Esophagus (tissue), 2 donors: Measurements from ENCODE around the gene TUBGCP6. TPM values are rescaled to one million over a fixed set of nuclear protein-coding genes. Genes with fewer than 3 reads are reported as not detected.

Experiments used
- H3K27ac ChIP-seq, 2 donors: one replicate each; pipeline ENCODE4 v1.5.1; 2013; ENCODE audit warnings: low read depth in 2 of 2, mild to moderate bottlenecking in 2 of 2, inconsistent platforms in 1 of 2, low read length in 1 of 2, moderate library complexity in 1 of 2
- H3K27me3 ChIP-seq, 2 donors: one replicate each; pipeline ENCODE4 v1.6.1; 2013; ENCODE audit warnings: low read length in 2 of 2, control low read depth in 1 of 2, mild to moderate bottlenecking in 1 of 2; ENCODE audit not compliant: insufficient read depth in 2 of 2, control insufficient read depth in 1 of 2
- H3K36me3 ChIP-seq, 2 donors: one replicate each; pipeline ENCODE4 v1.6.1; 2013; ENCODE audit warnings: low read length in 1 of 2; ENCODE audit not compliant: control insufficient read depth in 2 of 2, insufficient read depth in 2 of 2
- H3K4me1 ChIP-seq, 2 donors: one replicate each; pipeline ENCODE4 v1.6.1; 2013; ENCODE audit warnings: low read length in 1 of 2; ENCODE audit not compliant: control insufficient read depth in 2 of 2, insufficient read depth in 2 of 2
- H3K4me3 ChIP-seq, 2 donors: one replicate each; pipeline ENCODE4 v1.5.1; 2013; ENCODE audit warnings: low read length in 2 of 2, mild to moderate bottlenecking in 2 of 2, low read depth in 1 of 2, moderate library complexity in 1 of 2
- H3K9me3 ChIP-seq, 2 donors: one replicate each; pipeline ENCODE4 v1.6.1; 2013; ENCODE audit warnings: mild to moderate bottlenecking in 2 of 2, low read depth in 1 of 2, low read length in 1 of 2, moderate library complexity in 1 of 2; ENCODE audit not compliant: control insufficient read depth in 2 of 2, insufficient read depth in 1 of 2
- WGBS, 2 donors: extraction: QIAGEN DNeasy Blood & Tissue Kit; methylation state at CpG; one replicate each; pipeline ENCODE4 v1.1.7; 2013; 5-methylcytosine and 5-hydroxymethylcytosine counted together
- polyA plus RNA-seq, 2 donors: library from polyadenylated mRNA; stranded (reverse); fragments of 200-250 nt; gene quantifications; one replicate each; pipeline ENCODE4 v1.2.3, GENCODE V29; 2013
- donor health status: healthy with polysubstance abuse.
- donor health status: Bipolar disorder and iron deficiency.

Gene TUBGCP6
- polyA plus RNA-seq, 2 donors = 19.3 to 37.9 TPM

DNA sequence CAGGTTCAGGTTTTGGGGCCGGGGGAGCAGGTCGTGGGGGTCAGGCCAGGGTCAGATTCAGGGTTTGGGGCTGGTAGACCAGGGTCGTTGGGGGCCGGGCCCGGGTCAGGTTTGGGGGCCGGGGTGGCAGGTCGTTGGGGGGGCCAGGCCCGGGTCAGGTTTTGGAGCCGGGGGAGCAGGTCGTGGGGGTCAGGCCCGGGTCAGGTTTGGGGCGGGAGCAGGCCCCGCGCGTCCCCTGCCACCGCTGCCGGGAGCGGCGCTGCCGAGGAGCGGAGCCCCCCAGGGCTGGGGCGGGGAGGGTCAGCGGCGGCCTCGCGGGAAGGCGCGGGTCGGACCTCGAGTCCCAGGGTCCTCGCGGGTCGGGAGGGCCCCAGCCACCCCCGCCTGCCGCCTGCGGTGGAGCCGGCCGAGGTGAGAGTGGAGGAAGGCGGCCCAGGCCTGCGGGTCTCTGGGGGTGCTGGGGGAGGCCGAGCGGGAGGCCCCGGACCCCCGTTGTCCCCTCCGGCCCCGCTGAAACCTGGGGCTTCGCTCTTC lies 58.6 kb downstream of the TUBGCP6 start:
- H3K27ac ChIP-seq = peak overlapping the region; percentile 6 to 79

GRCh38 chr22:50185375-50186087 lies 59.3 kb downstream of the TUBGCP6 start, which contains the start of gene TRABD:
Gene TRABD, plus strand, starts transcription at chr22:50185913. Its CDS starts 7,148 bp downstream, at chr22:50193061.
- Histone ChIP-seq H3K4me3 (peak within 1 kb of the TSS; percentile 64 to 81), H3K27me3 (no peaks in the 10 kb centered on the region), H3K36me3 (peaks cover 0 to 6% of the 10 kb centered on the region in 2 donors), H3K4me1 (peaks cover 13 to 44% of the 10 kb centered on the region in 2 donors), H3K9me3 (no peaks in the 10 kb centered on the region), H3K27ac (peak within 1 kb of the TSS; percentile 6 to 79)
- 1% methylated on average over 44 to 90 of the region's 90 CpGs for WGBS, 2 donors

More for the DNA sequence above, 58.6 kb downstream of the TUBGCP6 start:
- H3K4me1 ChIP-seq = peaks cover 16 to 44% of the 10 kb centered on the region in 2 donors
- WGBS, 2 donors = 1 to 2% methylated on average over 42 to 47 of the region's 47 CpGs
- H3K27me3 ChIP-seq = no peaks in the 10 kb centered on the region
- H3K4me3 ChIP-seq = peak overlapping the region; percentile 64 to 81
- H3K9me3 ChIP-seq = no peaks in the 10 kb centered on the region
- peaks cover 0 to 6% of the 10 kb centered on the region in 2 donors for H3K36me3 ChIP-seq

DNA sequence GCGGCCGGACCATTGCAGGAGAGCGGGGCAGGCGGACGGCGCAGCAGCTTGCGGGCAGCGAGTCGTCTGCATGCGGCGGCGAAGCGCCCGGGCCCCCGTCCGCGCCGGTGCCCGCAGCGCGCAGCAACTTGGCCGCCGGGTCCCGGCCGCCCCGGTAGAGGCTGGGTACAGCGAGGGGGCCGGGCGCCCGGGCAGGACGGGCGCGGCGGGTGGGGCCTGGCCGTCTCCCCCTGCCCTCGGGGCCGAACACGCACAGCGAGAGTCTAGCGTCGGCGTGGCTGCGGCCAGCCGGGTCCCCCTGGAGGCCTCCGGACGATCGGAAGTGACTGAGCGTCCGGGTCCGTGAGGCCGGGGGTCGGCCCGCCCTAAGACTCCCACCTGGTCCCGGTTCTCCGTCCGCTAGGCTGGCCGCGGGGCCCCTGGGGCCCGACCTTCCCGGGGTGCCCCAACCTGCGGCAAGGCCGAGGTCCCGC lies 59.9 kb downstream of the TUBGCP6 start:
- Histone ChIP-seq H3K36me3 (peaks cover 0 to 6% of the 10 kb centered on the region in 2 donors), H3K27ac (peak overlapping the region in 1 of 2 donors; percentile 6), H3K4me3 (peak overlapping the region; percentile 47 to 81), H3K9me3 (no peaks in the 10 kb centered on the region), H3K27me3 (no peaks in the 10 kb centered on the region), H3K4me1 (peaks cover 13 to 39% of the 10 kb centered on the region in 2 donors)
- WGBS, 2 donors = 17 to 22% methylated on average over 42 to 63 of the region's 63 CpGs

DNA sequence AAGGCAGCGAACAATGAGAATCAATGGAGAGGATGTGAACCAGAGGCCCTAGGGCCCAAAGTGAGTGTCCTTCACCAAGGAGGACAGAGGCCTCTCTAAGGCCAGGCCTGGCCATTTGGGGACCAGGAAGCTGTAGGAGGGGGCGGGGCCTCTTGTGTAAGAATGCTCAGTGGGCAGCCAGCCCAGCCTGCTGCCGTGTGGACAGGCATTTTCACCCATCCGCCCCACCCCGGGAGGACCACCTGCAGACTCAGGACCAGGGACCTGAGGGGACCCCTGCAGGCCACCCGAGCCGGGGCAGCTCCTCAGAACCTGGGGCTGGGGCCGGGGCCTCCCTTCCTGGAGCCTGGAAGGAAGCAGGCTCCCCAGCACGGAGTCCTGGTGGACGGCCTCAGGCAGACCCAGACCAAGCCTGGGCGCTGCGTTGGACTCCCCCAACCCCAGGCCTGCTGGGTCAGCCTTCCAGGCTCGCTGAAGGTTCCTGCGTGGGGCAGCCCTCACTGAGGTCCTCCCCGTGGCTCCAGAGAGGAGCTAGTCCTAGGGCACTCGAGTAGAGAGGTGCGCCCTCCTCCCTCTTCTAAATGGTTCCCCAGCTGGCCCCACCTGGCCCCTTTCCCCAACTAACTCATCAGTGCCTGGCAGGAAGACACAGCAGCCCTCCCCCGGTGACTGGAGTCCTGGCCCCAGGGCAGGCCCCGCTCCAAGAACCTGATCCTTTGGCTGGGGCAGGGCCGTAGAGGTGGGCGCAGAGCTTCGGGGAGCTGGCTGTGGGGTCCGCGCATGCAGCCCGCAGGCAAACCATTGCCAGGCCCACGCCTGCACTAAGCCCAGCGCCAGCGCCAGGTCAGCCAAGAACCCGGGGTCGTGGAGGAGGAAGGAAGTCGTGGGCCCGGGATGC lies 60.6 kb downstream of the TUBGCP6 start:
- Histone ChIP-seq H3K4me3 (peak overlapping the region in 1 of 2 donors; percentile 47), H3K27me3 (no peaks in the 10 kb centered on the region), H3K36me3 (peaks cover 0 to 5% of the 10 kb centered on the region in 2 donors), H3K4me1 (peaks cover 13 to 34% of the 10 kb centered on the region in 2 donors), H3K27ac (no peak overlapping the region), H3K9me3 (no peaks in the 10 kb centered on the region)
- WGBS, 2 donors = 46 to 53% methylated on average over 32 of the region's 32 CpGs

DNA sequence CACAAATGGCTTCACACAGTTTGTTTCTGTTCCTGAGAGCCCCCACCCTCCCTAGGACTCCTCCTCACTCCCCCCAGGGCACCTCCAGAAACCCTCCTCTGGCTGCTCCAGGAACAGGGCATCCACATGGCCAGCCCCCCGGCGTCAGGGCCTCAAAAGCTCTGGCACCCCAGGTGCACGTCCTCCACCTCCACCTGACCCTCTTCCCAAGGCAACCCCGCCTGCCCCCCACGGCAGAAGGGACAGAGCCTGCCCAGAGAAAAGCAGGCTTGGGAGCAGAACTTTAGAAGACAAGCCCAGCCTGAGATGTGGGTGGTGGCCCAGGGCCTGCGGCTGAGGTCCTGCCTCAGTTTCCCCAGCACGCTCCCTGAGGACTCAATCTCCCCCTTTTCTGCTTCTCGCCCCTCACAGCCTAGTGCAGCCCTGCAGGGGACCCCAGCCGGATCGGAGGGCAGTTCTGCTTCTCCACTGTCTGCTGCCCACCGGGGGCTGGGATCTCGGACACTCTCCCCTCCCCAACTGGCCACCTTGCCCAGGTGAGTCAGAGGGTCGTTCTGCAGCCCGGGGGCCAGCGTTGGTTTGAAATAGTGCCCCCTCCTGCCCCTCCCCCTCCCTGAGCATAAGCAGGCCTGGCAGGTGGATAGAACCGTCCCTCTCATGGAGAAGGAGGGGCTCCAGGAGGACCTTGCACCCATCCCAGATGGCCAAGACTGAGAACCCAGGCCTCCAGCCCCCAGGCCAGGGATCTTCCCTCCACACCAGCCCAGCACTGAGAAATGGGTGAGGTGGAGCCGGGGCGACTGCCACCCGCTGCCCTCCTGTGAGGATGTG lies 61.5 kb downstream of the TUBGCP6 start:
- peaks cover 13 to 30% of the 10 kb centered on the region in 2 donors for H3K4me1 ChIP-seq
- H3K27ac ChIP-seq = peak overlapping the region in 1 of 2 donors; percentile 39
- H3K9me3 ChIP-seq = no peaks in the 10 kb centered on the region
- no peaks in the 10 kb centered on the region for H3K27me3 ChIP-seq
- H3K36me3 ChIP-seq = no peaks in the 10 kb centered on the region
- H3K4me3 ChIP-seq = no peak overlapping the region
- 65 to 73% methylated on average over 19 of the region's 19 CpGs for WGBS, 2 donors

GRCh38 chr22:50182176-50183081 lies 62.4 kb downstream of the TUBGCP6 start:
- Histone ChIP-seq H3K4me3 (no peak overlapping the region), H3K9me3 (no peaks in the 10 kb centered on the region), H3K4me1 (peaks cover 13 to 30% of the 10 kb centered on the region in 2 donors), H3K27me3 (no peaks in the 10 kb centered on the region), H3K36me3 (no peaks in the 10 kb centered on the region), H3K27ac (no peak overlapping the region)
- WGBS, 2 donors = 68 to 70% methylated on average over 31 of the region's 31 CpGs

DNA sequence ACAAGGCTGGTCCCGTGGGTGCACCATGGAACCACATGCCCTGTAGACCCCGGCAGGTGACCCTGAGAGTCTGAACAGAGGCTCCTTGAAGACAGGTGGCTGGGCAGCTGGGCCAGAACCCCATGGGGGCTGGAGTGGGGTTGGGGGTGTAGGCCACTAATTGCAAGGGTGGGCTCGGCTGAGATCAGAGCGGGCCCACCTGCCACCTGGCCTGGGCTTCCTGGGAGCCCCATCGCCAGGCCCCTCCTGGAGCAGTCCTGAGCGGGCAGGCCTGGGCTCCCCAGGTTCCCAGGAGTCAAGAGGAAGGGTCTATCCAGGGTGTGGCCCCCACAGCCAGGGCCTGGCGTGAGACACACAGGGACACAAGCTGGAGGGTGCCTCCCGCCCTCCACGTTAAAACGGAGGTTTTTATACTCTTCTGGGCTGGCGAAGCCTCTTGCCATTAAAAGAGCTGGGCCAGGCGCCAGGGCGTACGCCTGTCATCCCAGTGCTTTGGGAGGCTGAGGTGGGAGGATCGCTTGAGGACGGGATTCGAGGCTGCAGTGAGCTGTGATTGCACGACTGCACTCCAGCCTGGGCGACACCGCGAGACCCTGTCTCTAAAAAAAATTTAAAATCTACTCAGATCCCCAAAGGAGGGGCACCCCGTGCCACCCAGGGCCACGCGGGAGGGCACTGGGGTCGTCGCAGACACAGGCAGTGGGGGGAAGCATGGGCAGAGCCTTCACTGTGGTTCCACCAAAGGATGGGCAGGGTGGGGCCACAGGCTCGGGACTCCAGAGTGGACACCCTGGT lies 63.9 kb downstream of the TUBGCP6 start:
- Histone ChIP-seq H3K36me3 (no peaks in the 10 kb centered on the region), H3K4me3 (no peak overlapping the region), H3K4me1 (peaks cover 10 to 21% of the 10 kb centered on the region in 2 donors), H3K9me3 (no peaks in the 10 kb centered on the region), H3K27me3 (no peaks in the 10 kb centered on the region), H3K27ac (no peak overlapping the region)
- WGBS, 2 donors = 91% methylated on average over 27 of the region's 27 CpGs
